GM19372 (cell line): ENCODE measurements around the gene NPC2.
"Not testable (repeated sequence)": the region's sequence is repeated elsewhere in the genome, so short reads cannot be mapped to it uniquely, and the experiment has no call there.

ENCODE experiments used
- ATAC-seq: cut with Tn5 transposase; IDR thresholded peaks from one replicate; pipeline ENCODE4 v1.9.1; 2021; ENCODE audit warnings: mild to moderate bottlenecking, low read depth, moderate library complexity; ENCODE audit not compliant: unreplicated experiment

NPC2 gene

GRCh38 chr14:74492776-74493342, at the start of gene NPC2:
NPC2 (minus strand) TSS chr14:74493305; CDS start chr14:74493274, 31 bp downstream.
- ATAC-seq, result no peak

GRCh38 chr14:74542056-74542685, 49.1 kb upstream of the NPC2 start:
- no peak for ATAC-seq

GRCh38 chr14:74541225-74541624, 48.1 kb upstream of the NPC2 start:
- ATAC-seq, result no peak

GRCh38 chr14:74539503-74539902, 46.4 kb upstream of the NPC2 start:
- ATAC-seq, result no peak

GRCh38 chr14:74538411-74539391, 45.6 kb upstream of the NPC2 start:
- ATAC-seq, result no peak

GRCh38 chr14:74536336-74536735, 43.2 kb upstream of the NPC2 start:
- ATAC-seq, result not testable (repeated sequence)

GRCh38 chr14:74535756-74536325, 42.7 kb upstream of the NPC2 start:
- ATAC-seq, result no peak

- no peak for ATAC-seq
These were observed 40.5 kb upstream of the NPC2 start for GRCh38 chr14:74533576-74533975.

GRCh38 chr14:74532246-74532645, 39.1 kb upstream of the NPC2 start:
- no peak for ATAC-seq

GRCh38 chr14:74531467-74531866, 38.4 kb upstream of the NPC2 start:
- no peak for ATAC-seq

- ATAC-seq, result no peak
These were observed 37.9 kb upstream of the NPC2 start for GRCh38 chr14:74531006-74531405.

GRCh38 chr14:74528886-74529285, 35.8 kb upstream of the NPC2 start:
- no peak for ATAC-seq

GRCh38 chr14:74528406-74528805, 35.3 kb upstream of the NPC2 start:
- no peak for ATAC-seq

- ATAC-seq, result no peak
These were observed 34.7 kb upstream of the NPC2 start for GRCh38 chr14:74527736-74528280.

- ATAC-seq, result no peak
These were observed 33.9 kb upstream of the NPC2 start for GRCh38 chr14:74526854-74527585.

GRCh38 chr14:74525361-74525851, 32.3 kb upstream of the NPC2 start:
- ATAC-seq, result no peak

GRCh38 chr14:74524812-74525135, 31.7 kb upstream of the NPC2 start:
- ATAC-seq, result no peak

- ATAC-seq, result no peak
These were observed 31.1 kb upstream of the NPC2 start for GRCh38 chr14:74524076-74524811.

- no peak for ATAC-seq
These were observed 29.6 kb upstream of the NPC2 start for GRCh38 chr14:74522740-74523139.
